Measurements from ENCODE around the gene GDF10. TPM values are rescaled to one million over a fixed set of nuclear protein-coding genes. Genes with fewer than 3 reads are reported as not detected.

The GDF10 gene
- total RNA-seq, 4 donors from 2014 or later: 0.29 to 12.6 (median 0.57) TPM

DNA sequence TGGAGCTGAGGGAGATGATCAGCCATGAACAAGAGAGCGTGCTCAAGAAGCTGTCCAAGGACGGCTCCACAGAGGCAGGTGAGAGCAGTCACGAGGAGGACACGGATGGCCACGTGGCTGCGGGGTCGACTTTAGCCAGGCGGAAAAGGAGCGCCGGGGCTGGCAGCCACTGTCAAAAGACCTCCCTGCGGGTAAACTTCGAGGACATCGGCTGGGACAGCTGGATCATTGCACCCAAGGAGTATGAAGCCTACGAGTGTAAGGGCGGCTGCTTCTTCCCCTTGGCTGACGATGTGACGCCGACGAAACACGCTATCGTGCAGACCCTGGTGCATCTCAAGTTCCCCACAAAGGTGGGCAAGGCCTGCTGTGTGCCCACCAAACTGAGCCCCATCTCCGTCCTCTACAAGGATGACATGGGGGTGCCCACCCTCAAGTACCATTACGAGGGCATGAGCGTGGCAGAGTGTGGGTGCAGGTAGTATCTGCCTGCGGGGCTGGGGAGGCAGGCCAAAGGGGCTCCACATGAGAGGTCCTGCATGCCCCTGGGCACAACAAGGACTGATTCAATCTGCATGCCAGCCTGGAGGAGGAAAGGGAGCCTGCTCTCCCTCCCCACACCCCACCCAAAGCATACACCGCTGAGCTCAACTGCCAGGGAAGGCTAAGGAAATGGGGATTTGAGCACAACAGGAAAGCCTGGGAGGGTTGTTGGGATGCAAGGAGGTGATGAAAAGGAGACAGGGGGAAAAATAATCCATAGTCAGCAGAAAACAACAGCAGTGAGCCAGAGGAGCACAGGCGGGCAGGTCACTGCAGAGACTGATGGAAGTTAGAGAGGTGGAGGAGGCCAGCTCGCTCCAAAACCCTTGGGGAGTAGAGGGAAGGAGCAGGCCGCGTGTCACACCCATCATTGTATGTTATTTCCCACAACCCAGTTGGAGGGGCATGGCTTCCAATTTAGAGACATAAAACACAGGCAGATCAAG, 25.6 kb downstream of the GDF10 start:
- no peak for TF ChIP-seq POLR2A (IDR thresholded peaks at IDR 0.05)
- TF ChIP-seq, protein P1, sequence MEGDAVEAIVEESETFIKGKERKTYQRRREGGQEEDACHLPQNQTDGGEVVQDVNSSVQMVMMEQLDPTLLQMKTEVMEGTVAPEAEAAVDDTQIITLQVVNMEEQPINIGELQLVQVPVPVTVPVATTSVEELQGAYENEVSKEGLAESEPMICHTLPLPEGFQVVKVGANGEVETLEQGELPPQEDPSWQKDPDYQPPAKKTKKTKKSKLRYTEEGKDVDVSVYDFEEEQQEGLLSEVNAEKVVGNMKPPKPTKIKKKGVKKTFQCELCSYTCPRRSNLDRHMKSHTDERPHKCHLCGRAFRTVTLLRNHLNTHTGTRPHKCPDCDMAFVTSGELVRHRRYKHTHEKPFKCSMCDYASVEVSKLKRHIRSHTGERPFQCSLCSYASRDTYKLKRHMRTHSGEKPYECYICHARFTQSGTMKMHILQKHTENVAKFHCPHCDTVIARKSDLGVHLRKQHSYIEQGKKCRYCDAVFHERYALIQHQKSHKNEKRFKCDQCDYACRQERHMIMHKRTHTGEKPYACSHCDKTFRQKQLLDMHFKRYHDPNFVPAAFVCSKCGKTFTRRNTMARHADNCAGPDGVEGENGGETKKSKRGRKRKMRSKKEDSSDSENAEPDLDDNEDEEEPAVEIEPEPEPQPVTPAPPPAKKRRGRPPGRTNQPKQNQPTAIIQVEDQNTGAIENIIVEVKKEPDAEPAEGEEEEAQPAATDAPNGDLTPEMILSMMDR (IDR thresholded peaks at IDR 0.05): no peak
- no peak overlapping the region for H3K27ac ChIP-seq
- intact Hi-C loops (cut with DNase I): no loop called here
- DNase-seq: no peak
- H3K4me3 ChIP-seq: no peak overlapping the region
- no peaks in the 10 kb centered on the region for H3K36me3 ChIP-seq
- peaks cover 0 to 33% (median 0%) of the 10 kb centered on the region in 4 donors for H3K27me3 ChIP-seq
- H3K9me3 ChIP-seq: no peaks in the 10 kb centered on the region
- H3K4me1 ChIP-seq: peaks cover 0 to 14% (median 0%) of the 10 kb centered on the region in 3 donors
- WGBS, 2 donors: 85 to 87% methylated on average over 8 to 18 of the region's 30 CpGs

DNA sequence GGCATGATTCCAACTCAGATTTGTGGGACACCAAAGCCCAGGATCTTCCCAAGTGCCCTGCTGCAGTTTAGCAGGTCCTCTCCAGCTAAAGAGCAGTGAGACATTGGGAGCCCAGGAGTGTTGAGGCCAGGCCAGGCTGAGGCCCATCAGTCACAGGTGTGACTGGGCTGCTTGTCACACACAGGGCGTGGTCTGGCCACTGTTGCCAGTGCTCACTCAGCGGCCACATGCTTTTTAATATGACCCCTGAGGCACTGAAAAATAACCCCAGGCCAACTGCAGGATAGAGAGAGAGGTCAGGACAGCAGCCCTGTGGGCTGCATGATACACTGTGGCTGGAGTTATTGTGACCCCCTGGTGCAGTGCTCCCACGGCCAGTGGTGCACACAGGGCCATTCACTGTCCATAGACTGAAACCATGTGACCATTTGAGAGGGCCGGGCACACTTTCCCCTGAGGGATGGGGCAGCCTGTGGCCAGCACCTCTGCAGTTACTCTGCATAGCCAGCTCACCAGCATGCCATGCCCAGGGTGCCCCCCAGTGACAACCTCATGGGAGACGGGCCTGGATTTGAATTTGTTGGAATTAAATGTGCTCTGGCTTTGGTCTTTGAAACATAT, 26.4 kb downstream of the GDF10 start:
- Histone ChIP-seq H3K4me3 (no peak overlapping the region), H3K27ac (no peak overlapping the region), H3K9me3 (no peaks in the 10 kb centered on the region), H3K36me3 (no peaks in the 10 kb centered on the region), H3K27me3 (peaks cover 0 to 28% (median 0%) of the 10 kb centered on the region in 4 donors), H3K4me1 (peaks cover 0 to 14% (median 0%) of the 10 kb centered on the region in 3 donors)
- no peak for DNase-seq
- TF ChIP-seq, protein P1 (IDR thresholded peaks at IDR 0.05): no peak
- TF ChIP-seq POLR2A (IDR thresholded peaks at IDR 0.05): no peak
- intact Hi-C loops (cut with DNase I): no loop called here
- WGBS, 2 donors: 67 to 88% methylated on average over 1 to 2 of the region's 5 CpGs

DNA sequence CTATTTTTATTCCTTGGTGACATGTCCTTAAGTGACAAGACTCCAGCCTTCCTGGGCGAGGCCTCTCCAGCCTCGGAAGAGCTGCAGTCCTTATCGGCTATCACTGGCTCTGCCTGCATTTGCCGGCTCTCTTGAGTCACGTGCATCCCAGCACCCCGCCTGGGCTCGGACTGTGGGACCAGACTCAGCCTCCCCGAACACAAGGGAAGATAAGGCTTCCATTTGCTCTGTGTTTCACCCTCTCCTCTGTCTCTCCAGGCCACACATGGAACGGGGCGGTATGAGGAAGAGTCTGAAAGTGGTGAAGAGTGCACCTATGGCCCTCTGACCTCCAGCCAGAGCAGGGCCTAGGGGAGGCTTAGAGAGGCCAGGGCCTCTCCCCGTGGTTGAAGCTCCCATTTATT, 26.9 kb downstream of the GDF10 start:
- Histone ChIP-seq H3K27me3 (peaks cover 0 to 23% (median 0%) of the 10 kb centered on the region in 4 donors), H3K36me3 (no peaks in the 10 kb centered on the region), H3K27ac (no peak overlapping the region), H3K9me3 (no peaks in the 10 kb centered on the region), H3K4me1 (peaks cover 0 to 14% (median 0%) of the 10 kb centered on the region in 3 donors), H3K4me3 (no peak overlapping the region)
- no peak for DNase-seq
- no peak for TF ChIP-seq POLR2A (IDR thresholded peaks at IDR 0.05)
- TF ChIP-seq, protein P1 (IDR thresholded peaks at IDR 0.05): no peak
- intact Hi-C loops (cut with DNase I): no loop called here
- WGBS, 2 donors: 53 to 88% methylated on average over 1 to 4 of the region's 11 CpGs

DNA sequence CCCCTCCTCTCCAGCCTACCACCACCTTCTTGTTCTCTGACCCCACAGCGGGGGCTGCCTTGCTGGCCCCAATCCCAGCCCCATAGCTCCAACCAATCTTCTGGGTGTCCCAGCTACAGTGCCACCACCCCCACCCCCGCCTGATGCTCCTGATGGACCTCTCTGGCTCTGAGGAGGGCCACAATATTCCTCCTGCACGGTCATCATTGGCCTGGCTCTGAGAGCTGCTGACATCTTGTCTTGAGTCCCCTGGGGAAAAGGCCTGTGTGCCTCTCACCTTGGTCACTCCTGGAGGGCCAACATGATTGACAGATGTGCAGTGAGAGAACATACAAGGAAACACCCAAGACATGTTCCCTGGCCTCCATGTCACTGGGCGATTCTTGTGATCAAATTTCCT, 29.9 kb downstream of the GDF10 start:
- Histone ChIP-seq H3K9me3 (no peaks in the 10 kb centered on the region), H3K4me1 (peaks cover 0 to 9% (median 0%) of the 10 kb centered on the region in 3 donors), H3K27me3 (peaks cover 0 to 20% (median 0%) of the 10 kb centered on the region in 4 donors), H3K4me3 (no peak overlapping the region), H3K27ac (no peak overlapping the region), H3K36me3 (no peaks in the 10 kb centered on the region)
- intact Hi-C loops (cut with DNase I): no loop called here
- DNase-seq: no peak
- 83 to 86% methylated on average over 1 to 2 of the region's 4 CpGs for WGBS, 2 donors
- TF ChIP-seq, protein P1 (IDR thresholded peaks at IDR 0.05): no peak
- no peak for TF ChIP-seq POLR2A (IDR thresholded peaks at IDR 0.05)

DNA sequence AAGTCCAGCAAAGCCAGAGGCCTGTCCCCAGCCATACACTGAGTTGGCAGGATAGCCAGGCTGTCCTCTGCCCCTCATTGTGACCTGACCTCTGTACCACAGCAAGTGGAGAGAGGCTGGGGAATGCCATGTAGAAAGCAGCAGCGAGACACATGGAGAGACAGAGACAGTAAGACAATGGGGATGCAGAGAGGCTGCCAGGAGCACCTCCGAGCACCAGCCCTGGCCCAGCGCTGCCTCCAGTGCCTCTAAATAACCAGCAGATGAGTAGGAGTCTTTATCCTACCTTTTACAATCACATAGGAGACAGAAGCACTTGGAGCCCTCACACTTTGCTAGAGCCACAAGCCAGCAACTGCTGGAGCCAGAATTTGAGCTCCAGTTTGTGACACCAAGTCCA, 30.4 kb downstream of the GDF10 start:
- 91 to 93% methylated on average over 3 of the region's 3 CpGs for WGBS, 2 donors
- no peak overlapping the region for H3K27ac ChIP-seq
- no peak for TF ChIP-seq POLR2A (IDR thresholded peaks at IDR 0.05)
- TF ChIP-seq, protein P1 (IDR thresholded peaks at IDR 0.05): no peak

More for the DNA sequence above, 30.4 kb downstream of the GDF10 start:
- H3K4me3 ChIP-seq: no peak overlapping the region
- no peak for DNase-seq
- H3K27me3 ChIP-seq: peaks cover 0 to 15% (median 0%) of the 10 kb centered on the region in 4 donors
- H3K4me1 ChIP-seq: peaks cover 0 to 9% (median 0%) of the 10 kb centered on the region in 3 donors
- no peaks in the 10 kb centered on the region for H3K9me3 ChIP-seq
- no peaks in the 10 kb centered on the region for H3K36me3 ChIP-seq
- intact Hi-C loops (cut with DNase I): no loop called here

All from esophagus squamous epithelium (tissue), 5 donors.